Measurements from ENCODE around the gene PSTPIP2.
"Not testable (repeated sequence)": the region's sequence is repeated elsewhere in the genome, so short reads cannot be mapped to it uniquely, and the experiment has no call there.

Gene PSTPIP2

DNA sequence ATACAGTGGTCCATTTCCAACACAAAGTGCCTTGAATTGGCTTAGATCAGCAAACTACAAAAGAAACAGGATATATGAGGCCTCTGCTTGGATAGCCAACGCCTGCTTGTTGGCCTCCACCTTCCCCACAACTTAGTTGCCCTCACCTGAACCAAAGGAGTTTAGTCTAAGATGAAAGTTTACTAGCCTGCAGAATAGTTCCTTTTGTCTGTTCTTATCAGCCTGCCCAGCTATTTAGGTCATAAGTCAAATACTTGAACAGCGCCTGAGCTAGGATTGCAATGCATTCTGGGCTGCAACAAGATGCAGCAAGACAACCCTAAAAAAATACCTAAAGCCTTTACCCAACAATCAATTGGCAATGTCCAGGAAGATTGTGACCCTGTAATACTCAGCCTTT, 91.8 kb downstream of the PSTPIP2 start:
- no peak for DNase-seq

- DNase-seq: no peak
These were observed 94.0 kb downstream of the PSTPIP2 start for GRCh38 chr18:45978084-45978483.

DNA sequence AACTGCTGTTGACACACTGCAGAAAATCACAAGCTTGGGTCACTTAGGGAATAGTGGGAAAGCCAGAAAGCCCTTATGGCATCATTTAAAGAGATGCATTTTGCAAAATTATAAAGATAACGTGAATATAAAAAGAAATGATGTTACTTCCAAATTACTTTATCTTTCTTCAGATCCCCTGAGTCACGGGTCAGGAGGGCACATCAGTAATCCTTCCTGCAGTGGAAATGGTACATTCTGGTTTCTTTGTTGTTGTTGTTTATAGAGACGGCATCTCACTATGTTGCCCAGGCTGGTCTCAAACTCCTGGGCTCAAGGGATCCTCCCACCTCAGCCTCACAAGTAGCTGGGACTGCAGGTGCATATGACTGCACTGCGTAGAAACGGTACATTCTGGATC, 95.1 kb downstream of the PSTPIP2 start:
- no peak for DNase-seq

DNA sequence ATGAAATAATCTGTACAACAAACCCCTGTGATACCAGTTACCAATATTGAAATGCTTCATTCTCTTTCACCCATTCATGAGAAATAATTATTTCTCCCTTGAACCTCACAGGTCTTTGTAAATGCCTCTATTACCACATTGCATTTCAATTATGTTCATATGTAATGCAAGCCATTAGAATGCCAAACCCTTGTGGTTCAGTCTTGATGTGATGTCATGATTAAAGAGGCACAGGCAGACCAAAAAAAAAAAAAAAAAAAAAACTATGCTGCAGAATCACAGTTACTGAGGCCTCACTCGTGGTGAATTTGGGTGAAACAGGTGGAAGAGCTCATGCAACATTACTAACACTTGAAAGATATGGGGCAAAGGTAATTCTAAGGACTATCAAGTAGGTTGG, 95.5 kb downstream of the PSTPIP2 start:
- no peak for DNase-seq

- peak; percentile 67 for DNase-seq
These were observed 97.9 kb downstream of the PSTPIP2 start for GRCh38 chr18:45974088-45974536.

- peak; percentile 93 for DNase-seq
These were observed 104.9 kb downstream of the PSTPIP2 start, which contains the start of gene EPG5 for GRCh38 chr18:45967007-45967706. EPG5 (minus strand) TSS chr18:45967329; CDS start chr18:45967239, 90 bp downstream.

DNA sequence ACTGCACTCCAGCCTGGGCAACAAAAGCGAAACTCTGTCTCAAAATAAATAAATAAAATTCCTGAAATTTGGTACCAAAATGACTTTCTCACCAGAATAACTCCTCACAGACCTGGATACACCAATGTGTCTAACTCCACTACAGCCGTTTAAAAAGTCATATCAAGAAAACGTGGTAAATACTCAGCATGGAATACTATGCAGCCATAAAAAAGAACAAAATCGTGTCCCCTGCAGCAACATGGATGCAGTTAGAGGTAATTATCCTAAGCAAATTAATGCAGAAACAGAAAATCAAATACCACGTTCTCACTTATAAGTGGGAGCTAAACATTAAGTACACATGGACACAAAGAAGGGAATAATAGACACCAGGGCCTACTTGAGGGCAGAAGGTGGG, 107.1 kb downstream of the PSTPIP2 start:
- not testable (repeated sequence) for DNase-seq

- DNase-seq: no peak
These were observed 109.2 kb downstream of the PSTPIP2 start for GRCh38 chr18:45962866-45963265.

DNA sequence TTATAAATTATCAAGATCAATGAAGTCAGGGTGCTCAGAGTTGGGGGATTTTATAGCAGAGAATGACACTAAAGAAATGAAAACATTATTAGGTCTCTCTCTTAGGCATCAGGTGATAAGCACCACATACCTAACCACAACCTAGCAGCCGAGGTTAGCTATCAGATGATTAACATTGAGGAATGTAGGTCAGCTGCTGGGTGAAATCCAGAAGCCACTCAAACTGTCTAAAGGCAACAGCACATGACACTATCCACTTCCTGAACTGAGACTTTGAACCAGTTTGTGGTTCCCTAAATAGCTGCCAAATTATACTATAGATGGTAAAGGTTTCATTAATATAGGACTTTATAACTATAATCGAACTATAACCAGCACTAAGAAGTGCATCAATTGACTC, 109.6 kb downstream of the PSTPIP2 start:
- DNase-seq: peak; percentile 44

GRCh38 chr18:45959484-45959883, 112.6 kb downstream of the PSTPIP2 start:
- DNase-seq: not testable (repeated sequence)

DNA sequence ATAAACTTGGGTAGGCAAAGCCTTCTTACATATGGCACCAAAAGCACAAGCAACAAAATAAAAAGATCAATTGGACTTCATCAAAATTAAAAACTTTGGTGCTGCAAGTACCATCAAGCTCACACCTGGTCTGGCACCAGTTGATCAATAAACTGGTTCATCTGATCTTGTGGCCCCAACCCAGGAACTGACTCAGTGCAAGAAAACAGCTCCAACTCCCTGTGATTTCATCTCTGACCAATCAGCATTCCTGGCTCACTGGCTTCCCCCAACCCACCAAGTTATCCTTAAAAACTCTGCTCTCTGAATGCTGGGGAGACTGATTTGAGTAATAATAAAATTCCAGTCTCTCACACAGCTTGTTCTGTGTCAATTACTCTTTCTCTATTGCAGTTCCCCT, 113.3 kb downstream of the PSTPIP2 start:
- DNase-seq: no peak

- DNase-seq: no peak
These were observed 114.0 kb downstream of the PSTPIP2 start for GRCh38 chr18:45958027-45958426.

DNA sequence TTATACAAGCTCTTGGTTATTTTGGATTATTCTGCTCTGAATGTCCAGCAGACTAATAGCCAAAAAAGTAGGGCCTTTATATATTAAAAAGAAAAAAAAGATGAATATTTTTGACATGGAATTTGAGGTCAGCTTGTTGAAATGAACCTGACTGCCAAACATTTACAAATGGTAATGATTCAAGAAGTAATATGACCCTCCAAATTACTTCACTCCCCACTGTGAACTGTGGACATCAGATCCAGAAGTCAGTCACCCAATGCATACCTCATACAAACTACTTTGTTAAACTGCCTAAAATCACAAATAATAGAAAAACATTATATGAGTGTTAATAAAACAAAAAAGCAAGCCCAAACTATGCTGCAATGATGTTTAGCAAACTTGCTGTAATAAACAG, 115.0 kb downstream of the PSTPIP2 start:
- no peak for DNase-seq

- DNase-seq: no peak
These were observed 117.8 kb downstream of the PSTPIP2 start for GRCh38 chr18:45954070-45954934.

DNA sequence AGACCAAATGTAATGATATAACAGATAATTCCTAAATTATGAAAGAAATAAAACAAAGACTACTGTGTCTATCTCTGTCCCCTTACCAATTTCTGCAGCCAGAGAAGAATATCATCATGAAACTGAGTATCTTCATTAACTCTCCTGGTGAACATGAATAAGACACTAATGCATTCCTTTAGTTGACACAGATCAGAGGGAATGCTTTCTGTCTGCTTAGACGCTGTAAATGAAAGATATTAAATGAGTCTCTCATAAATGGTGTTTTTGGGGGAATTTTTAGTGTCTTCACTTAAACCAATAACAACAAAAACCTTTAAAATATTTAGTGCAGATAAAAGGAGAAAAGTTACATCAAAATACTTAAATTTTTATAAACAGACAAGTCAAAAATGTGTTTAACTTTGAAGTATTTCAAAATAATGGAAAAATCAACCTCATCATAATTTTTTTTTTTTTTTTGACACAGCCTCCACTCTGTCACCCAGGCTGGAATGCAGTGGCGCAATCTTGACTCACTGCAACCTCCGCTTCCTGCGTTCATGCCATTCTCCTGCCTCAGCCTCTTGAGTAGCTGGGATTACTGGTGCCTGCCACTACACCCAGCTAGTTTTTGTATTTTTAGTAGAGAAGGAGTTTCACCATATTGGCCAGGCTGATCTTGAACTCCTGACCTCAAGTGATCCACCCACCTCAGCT, 120.9 kb downstream of the PSTPIP2 start:
- no peak for DNase-seq

DNA sequence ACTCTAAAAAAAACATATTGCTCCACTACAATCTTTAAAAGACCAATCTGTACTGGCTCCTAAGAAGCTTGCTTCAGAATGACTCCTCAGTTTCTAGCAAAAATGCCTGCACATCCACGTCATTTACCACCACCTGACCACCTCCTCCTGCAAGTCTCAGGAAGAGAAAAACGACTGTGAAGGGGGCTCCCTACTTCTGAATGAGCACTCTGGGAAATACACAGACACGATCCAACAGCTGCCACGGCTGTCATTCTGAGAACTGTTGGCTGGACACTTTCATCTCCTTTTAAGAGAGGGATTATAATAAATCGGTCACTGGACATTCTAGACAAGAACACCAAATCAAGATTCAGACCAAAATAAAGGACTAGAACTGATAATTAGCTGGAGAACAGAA, 126.4 kb downstream of the PSTPIP2 start:
- no peak for DNase-seq

GRCh38 chr18:45940724-45941123, 131.3 kb downstream of the PSTPIP2 start:
- DNase-seq: no peak

DNA sequence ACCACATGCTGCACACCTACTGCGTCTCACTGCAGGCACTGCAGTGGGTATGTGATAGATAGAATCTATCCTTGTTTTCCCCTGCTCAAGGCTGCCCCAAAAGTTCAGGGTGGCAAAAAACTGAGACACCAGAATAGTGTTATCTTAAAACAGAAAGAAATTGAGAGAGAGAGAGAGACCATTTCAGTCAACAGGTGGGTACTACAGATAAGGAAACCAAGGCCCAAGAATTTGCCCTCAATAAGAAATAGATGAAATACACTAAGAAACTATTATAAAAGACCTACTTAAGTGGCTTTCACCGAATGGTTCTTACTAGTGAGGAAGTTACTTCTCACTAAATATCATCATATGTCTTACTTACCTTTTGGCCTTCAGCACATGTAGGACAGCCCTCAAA, 132.8 kb downstream of the PSTPIP2 start:
- DNase-seq: no peak

DNA sequence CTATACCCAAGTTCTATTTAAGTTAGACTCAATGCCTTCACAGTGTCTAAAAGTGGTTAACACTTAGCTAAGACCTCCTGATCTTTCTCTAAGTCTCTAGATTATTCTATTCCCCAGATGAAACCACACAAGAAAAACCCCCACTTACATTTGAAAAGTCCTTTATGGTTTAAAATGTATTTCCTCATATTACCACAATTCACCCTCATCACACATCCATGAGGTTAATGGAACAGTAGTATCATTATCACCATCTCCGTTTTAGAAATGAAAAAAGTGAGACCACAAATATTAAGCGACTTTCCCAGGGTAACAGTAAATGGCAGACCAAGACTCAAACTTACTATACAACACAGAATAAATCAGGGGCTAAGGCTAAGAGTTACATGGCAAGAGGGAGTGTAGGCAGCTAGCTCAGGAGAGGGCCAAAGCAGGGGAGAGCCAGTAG, 133.5 kb downstream of the PSTPIP2 start:
- DNase-seq: no peak

DNA sequence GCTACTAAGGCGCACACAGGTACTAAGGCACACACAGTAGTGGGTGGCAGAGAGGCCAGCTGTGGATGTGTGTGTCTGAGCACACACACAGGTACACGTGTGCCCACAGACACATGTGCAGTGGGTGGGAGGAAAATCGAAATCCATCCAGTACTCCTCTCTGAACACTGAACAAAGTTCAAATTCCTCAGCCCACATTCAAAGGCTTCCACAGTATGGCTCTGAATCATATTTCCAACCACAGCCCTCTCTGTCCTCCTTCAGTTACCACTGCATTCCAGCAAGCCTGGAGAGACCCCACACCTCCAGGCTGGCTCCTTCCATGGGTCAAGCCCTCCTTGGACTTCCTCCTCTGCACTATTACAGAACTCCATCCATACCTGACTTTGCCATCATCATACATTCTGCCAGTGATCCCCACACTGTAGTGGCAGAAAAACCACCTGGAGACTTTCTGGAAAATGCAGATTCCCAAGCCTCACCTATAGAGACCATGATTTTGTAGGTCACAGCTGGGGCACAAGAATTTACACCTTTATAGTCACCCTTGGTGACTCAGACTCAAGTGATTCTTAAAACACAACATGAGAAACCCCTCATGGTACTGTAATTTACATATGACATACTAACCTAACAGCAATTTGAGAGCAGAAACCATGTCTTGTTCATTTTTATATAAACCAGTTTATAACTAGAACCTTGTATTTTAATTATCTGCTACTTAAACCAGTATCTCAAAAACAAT, 136.3 kb downstream of the PSTPIP2 start:
- DNase-seq: no peak

Measured in CD4-positive, alpha-beta T cell treated with Interleukin-15 for 1 hour (primary cell).